Mesodermal cell (in vitro differentiated cells): ENCODE results near the gene PRSS57.

Experiments used
- H3K27ac ChIP-seq: 2 replicates; pipeline ENCODE4 v1.7.0; 2013; ENCODE audit warnings: mild to moderate bottlenecking, low read depth, low read length, moderate library complexity; ENCODE audit not compliant: severe bottlenecking
- H3K36me3 ChIP-seq: 2 replicates; pipeline ENCODE4 v1.7.1; 2013; ENCODE audit warnings: mild to moderate bottlenecking, low read length, moderate library complexity; ENCODE audit not compliant: control insufficient read depth, insufficient read depth
- H3K4me1 ChIP-seq: one replicate; pipeline ENCODE4 v1.7.1; 2013; ENCODE audit warnings: mild to moderate bottlenecking, low read length; ENCODE audit not compliant: insufficient read depth, control insufficient read depth, poor library complexity, severe bottlenecking
- H3K4me3 ChIP-seq: 2 replicates; pipeline ENCODE4 v1.7.0; 2013; ENCODE audit warnings: low read length, control low read depth, mild to moderate bottlenecking; ENCODE audit not compliant: insufficient read depth, poor library complexity, severe bottlenecking; ENCODE audit errors: extremely low read depth
- H3K9me3 ChIP-seq: 2 replicates; pipeline ENCODE4 v1.7.1; 2013; ENCODE audit warnings: mild to moderate bottlenecking, low read length, moderate library complexity; ENCODE audit not compliant: control insufficient read depth
- WGBS, 2 experiments: methylation state at CpG; one replicate each; pipeline ENCODE4 v1.1.5; 2013; ENCODE audit warnings: missing lambda C conversion rate in 2 of 2; ENCODE audit not compliant: insufficient coverage in 2 of 2; 5-methylcytosine and 5-hydroxymethylcytosine counted together

PRSS57 gene

GRCh38 chr19:640161-640558, 55.1 kb downstream of the PRSS57 start:
- 54 to 57% methylated on average over 22 to 23 of the region's 25 CpGs for WGBS, 2 experiments
- H3K4me3 ChIP-seq: peak overlapping the region; percentile 24
- no peaks in the 10 kb centered on the region for H3K9me3 ChIP-seq
- peaks cover 5% of the 10 kb centered on the region for H3K36me3 ChIP-seq
- H3K27ac ChIP-seq: no peak overlapping the region
- H3K4me1 ChIP-seq: no peaks in the 10 kb centered on the region

GRCh38 chr19:639253-640160, 55.7 kb downstream of the PRSS57 start, which contains the start of gene FGF22:
FGF22 (plus strand) TSS chr19:639879; CDS start chr19:639926, 47 bp downstream.
- H3K4me1 ChIP-seq: no peaks in the 10 kb centered on the region
- no peaks in the 10 kb centered on the region for H3K9me3 ChIP-seq
- WGBS, 2 experiments: 8 to 9% methylated on average over 67 to 82 of the region's 109 CpGs
- H3K4me3 ChIP-seq: peak within 1 kb of the TSS; percentile 37
- H3K36me3 ChIP-seq: peaks cover 5% of the 10 kb centered on the region
- H3K27ac ChIP-seq: no peak within 1 kb of the TSS

GRCh38 chr19:638906-639252, 56.4 kb downstream of the PRSS57 start:
- Histone ChIP-seq H3K4me1 (peaks cover 3% of the 10 kb centered on the region), H3K27ac (no peak overlapping the region), H3K36me3 (no peaks in the 10 kb centered on the region), H3K9me3 (no peaks in the 10 kb centered on the region), H3K4me3 (peak overlapping the region; percentile 37)
- WGBS, 2 experiments: 72 to 76% methylated on average over 13 to 15 of the region's 17 CpGs
